Type B pancreatic cell (in vitro differentiated cells): ENCODE measurements around the gene ACSF3. TPM values are rescaled to one million over a fixed set of nuclear protein-coding genes. Genes with fewer than 3 reads are reported as not detected.
"Not testable (repeated sequence)": the region's sequence is repeated elsewhere in the genome, so short reads cannot be mapped to it uniquely, and the experiment has no call there.

Experiments
- DNase-seq: peaks from one replicate; pipeline ENCODE4 v3.0.0; 2021; ENCODE audit warnings: mixed read lengths; ENCODE audit not compliant: unreplicated experiment; ENCODE audit errors: extremely low spot score
- H3K27ac Mint-ChIP-seq: 2 replicates; pipeline ENCODE4 v1.8.0; 2021; ENCODE audit warnings: mild to moderate bottlenecking, mixed read lengths
- H3K27me3 Mint-ChIP-seq: 2 replicates; pipeline ENCODE4 v1.8.0; 2021; ENCODE audit warnings: mixed read lengths
- H3K36me3 Mint-ChIP-seq: 2 replicates; pipeline ENCODE4 v1.8.0; 2021; ENCODE audit warnings: mixed read lengths
- H3K4me1 Mint-ChIP-seq: one replicate; pipeline ENCODE4 v1.8.0; 2021; ENCODE audit warnings: mixed read lengths; ENCODE audit not compliant: unreplicated experiment
- H3K4me3 Mint-ChIP-seq: 2 replicates; pipeline ENCODE4 v1.8.0; 2021; ENCODE audit warnings: mild to moderate bottlenecking, mixed read lengths
- H3K9me3 Mint-ChIP-seq: 2 replicates; pipeline ENCODE4 v1.8.0; 2021; ENCODE audit warnings: mixed read lengths
- CTCF ChIP-seq: fragments of 200-600 bp; sonication (generic); conservative IDR thresholded peaks from 2 replicates; pipeline ENCODE4 v1.5.0; 2021; ENCODE audit warnings: antibody characterized with exemption, mild to moderate bottlenecking
- total RNA-seq: library from RNA; stranded (reverse); gene quantifications from 2 replicates; pipeline ENCODE4 v1.2.1, GENCODE V29; 2021; ENCODE audit warnings: low replicate concordance

ACSF3 gene
- total RNA-seq, 1 donor from 2014 or later, result 29.0 TPM

GRCh38 chr16:89072548-89073130 is 21.0 kb upstream of the ACSF3 start:
- no peaks in the 10 kb centered on the region for H3K27me3 Mint-ChIP-seq
- DNase-seq, result no peak
- H3K4me1 Mint-ChIP-seq, result peaks cover 8% of the 10 kb centered on the region
- no peak overlapping the region for H3K4me3 Mint-ChIP-seq
- no peaks in the 10 kb centered on the region for H3K9me3 Mint-ChIP-seq
- no peak for TF ChIP-seq CTCF
- H3K36me3 Mint-ChIP-seq, result no peaks in the 10 kb centered on the region
- no peak overlapping the region for H3K27ac Mint-ChIP-seq

DNA sequence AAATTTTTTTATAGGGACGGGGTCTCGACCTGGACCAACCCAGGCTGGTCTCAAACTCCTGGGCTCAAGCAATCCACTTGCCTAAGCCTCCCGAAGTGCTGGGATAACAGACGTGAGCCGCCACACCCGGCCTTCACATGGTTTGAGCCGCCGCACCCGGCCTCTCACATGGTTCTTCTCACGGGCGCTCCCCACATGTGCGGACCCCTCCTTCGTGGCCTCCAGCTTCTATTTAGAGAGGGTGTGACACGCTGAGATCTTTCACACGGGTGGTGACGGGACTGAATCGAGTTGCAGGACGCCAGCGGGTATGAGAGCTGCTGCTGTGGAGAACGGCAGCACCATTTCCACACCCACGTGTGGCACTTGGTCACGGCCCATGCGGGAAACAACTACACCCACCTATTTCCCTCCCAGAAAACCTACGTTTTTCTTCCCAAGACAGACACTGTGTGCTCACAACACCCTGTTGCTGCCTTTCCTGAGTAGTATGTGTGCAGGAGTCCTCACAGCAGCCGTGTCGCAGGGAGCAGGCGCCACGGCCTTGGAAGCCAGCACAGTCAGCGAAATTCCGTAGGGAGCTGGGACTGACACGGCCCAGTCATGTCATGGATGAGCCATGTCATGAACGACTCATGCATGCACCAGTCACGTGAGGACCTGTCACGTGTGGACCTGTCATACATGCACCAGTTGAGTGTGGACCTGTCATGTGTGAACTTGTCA is 20.1 kb upstream of the ACSF3 start:
- DNase-seq, result no peak
- TF ChIP-seq CTCF, result no peak
- H3K27me3 Mint-ChIP-seq, result no peaks in the 10 kb centered on the region
- H3K4me1 Mint-ChIP-seq, result peaks cover 8% of the 10 kb centered on the region
- no peaks in the 10 kb centered on the region for H3K36me3 Mint-ChIP-seq
- H3K9me3 Mint-ChIP-seq, result no peaks in the 10 kb centered on the region
- no peak overlapping the region for H3K27ac Mint-ChIP-seq
- H3K4me3 Mint-ChIP-seq, result no peak overlapping the region

DNA sequence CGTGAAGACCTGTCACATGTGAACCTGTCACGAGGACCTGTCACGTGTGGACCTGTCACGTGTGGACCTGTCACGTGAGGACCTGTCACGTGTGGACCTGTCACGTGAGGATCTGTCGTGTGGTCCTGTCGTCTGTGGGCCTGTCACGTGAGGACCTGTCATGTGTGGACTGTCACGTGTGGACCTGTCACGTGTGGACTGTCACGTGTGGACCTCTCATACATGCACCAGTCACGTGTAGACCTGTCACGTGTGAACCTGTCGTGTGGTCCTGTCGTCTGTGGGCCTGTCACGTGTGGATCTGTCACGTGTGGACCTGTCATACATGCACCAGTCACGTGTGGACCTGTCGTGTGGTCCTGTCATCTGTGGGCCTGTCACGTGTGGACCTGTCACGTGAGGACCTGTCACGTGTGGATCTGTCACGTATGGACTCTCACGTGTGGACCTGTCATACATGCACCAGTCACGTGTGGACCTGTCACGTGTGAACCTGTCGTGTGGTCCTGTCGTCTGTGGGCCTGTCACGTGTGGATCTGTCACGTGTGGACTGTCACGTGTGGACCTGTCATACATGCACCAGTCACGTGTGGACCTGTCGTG is 19.5 kb upstream of the ACSF3 start:
- not testable (repeated sequence) for H3K4me1 Mint-ChIP-seq, H3K9me3 Mint-ChIP-seq, H3K4me3 Mint-ChIP-seq, H3K27me3 Mint-ChIP-seq, H3K36me3 Mint-ChIP-seq, H3K27ac Mint-ChIP-seq, DNase-seq

- Mint-ChIP-seq H3K27me3 (no peaks in the 10 kb centered on the region), H3K36me3 (no peaks in the 10 kb centered on the region), H3K27ac (no peak overlapping the region), H3K4me3 (no peak overlapping the region), H3K4me1 (peaks cover 8% of the 10 kb centered on the region), H3K9me3 (no peaks in the 10 kb centered on the region)
- DNase-seq, result no peak
- TF ChIP-seq CTCF, result no peak
Observed at GRCh38 chr16:89074803-89075688, 18.6 kb upstream of the ACSF3 start.

DNA sequence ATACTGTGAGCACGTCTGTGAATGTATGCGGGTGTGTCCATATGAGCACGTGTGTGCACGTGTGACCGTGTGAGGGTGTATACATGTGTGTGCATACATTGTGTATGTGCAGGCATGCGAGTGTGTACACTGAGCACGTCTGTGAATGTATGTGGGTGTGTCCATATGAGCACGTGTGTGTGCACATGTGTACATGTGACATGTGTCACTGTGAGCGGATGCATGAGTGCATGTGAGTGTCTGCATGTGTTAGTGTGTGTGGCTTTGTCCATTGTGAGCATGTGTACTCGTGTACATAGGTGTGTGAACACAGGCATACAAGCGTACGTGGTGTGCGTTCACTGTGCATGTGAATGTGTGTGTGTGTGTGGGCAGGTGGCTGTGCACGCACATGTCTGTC is 17.5 kb upstream of the ACSF3 start:
- no peak overlapping the region for H3K27ac Mint-ChIP-seq
- no peaks in the 10 kb centered on the region for H3K9me3 Mint-ChIP-seq
- no peak for TF ChIP-seq CTCF
- H3K4me1 Mint-ChIP-seq, result peaks cover 8% of the 10 kb centered on the region
- H3K36me3 Mint-ChIP-seq, result no peaks in the 10 kb centered on the region
- no peaks in the 10 kb centered on the region for H3K27me3 Mint-ChIP-seq
- H3K4me3 Mint-ChIP-seq, result no peak overlapping the region
- DNase-seq, result no peak
